Osteoblast (primary cell): Measurements from ENCODE around the gene ATP6V0E1. TPM values are rescaled to one million over a fixed set of nuclear protein-coding genes. Genes with fewer than 3 reads are reported as not detected.

Experiments
- DNase-seq: peaks from one replicate; pipeline ENCODE4 v3.0.0; 2011; ENCODE audit warnings: low spot score, mixed read lengths; ENCODE audit not compliant: insufficient read length; ENCODE audit errors: missing footprints
- H2AFZ ChIP-seq: 2 replicates; pipeline ENCODE4 v1.6.0; 2011; ENCODE audit warnings: mild to moderate bottlenecking, low read length
- H3K27ac ChIP-seq: 2 replicates; pipeline ENCODE4 v1.5.1; 2011; ENCODE audit warnings: mild to moderate bottlenecking, low read depth, low read length, moderate library complexity
- H3K27me3 ChIP-seq: 2 replicates; pipeline ENCODE4 v1.6.0; 2012; ENCODE audit warnings: mild to moderate bottlenecking, control low read depth, inconsistent platforms, low read length, moderate library complexity; ENCODE audit not compliant: insufficient read depth
- H3K36me3 ChIP-seq: 2 replicates; pipeline ENCODE4 v1.5.1; 2011; ENCODE audit warnings: mild to moderate bottlenecking, low read length, control low read depth, moderate library complexity; ENCODE audit not compliant: insufficient read depth
- H3K4me1 ChIP-seq: 2 replicates; pipeline ENCODE4 v1.5.1; 2011; ENCODE audit warnings: mild to moderate bottlenecking, low read length, control low read depth, moderate library complexity; ENCODE audit not compliant: insufficient read depth
- H3K4me2 ChIP-seq: 2 replicates; pipeline ENCODE4 v1.6.0; 2011; ENCODE audit warnings: mild to moderate bottlenecking, low read length; ENCODE audit not compliant: insufficient read depth
- H3K4me3 ChIP-seq: fragments of 200-600 bp; sonication (generic); 3 replicates; pipeline ENCODE4 v1.5.1; 2012; ENCODE audit warnings: mild to moderate bottlenecking, low read length, inconsistent platforms; ENCODE audit not compliant: insufficient read depth
- H3K79me2 ChIP-seq: 2 replicates; pipeline ENCODE4 v1.6.0; 2012; ENCODE audit warnings: mild to moderate bottlenecking, low read length, control low read depth, inconsistent platforms; ENCODE audit not compliant: insufficient read depth
- H3K9me3 ChIP-seq: 2 replicates; pipeline ENCODE4 v1.5.1; 2011; ENCODE audit warnings: low read depth, low read length, control low read depth
- H4K20me1 ChIP-seq: 2 replicates; pipeline ENCODE4 v1.6.0; 2012; ENCODE audit warnings: mild to moderate bottlenecking, low read length, control low read depth; ENCODE audit not compliant: insufficient read depth
- total RNA-seq: library from RNA; depleted of rRNA; stranded (reverse); fragments of >200 nt; gene quantifications from 2 replicates; pipeline ENCODE4 v1.2.3, GENCODE V29; 2012
- TF ChIP-seq, protein P1 (sequence below): IDR thresholded peaks from 2 replicates; pipeline ENCODE4 v1.5.1; 2011; ENCODE audit warnings: mild to moderate bottlenecking, low read depth, low read length, moderate library complexity; ENCODE audit errors: extremely low read depth

Gene ATP6V0E1
- total RNA-seq, 1 donor = 177 TPM

DNA sequence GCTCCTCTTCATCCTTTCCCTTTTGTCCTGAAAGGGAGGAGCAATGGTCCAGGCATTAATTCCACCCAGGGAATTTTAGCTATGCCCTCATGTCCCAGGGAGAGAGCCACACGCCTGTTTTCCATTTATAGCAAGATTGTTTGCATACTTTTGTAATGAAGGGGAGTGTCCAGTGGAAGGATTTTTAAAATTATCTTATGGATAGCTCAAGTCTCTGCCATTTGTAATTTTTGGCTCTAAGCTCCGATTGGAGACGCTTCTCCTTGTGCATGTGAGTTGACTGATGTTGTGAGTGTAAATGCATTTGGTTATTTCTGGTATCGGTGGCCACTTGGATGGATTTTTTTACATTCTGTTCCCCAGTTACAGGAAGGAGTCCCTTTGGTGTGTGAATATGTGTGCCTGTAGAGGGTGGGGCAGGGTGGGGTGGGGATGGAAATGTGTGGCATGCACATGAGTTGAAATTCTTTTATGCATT, 31.5 kb upstream of the ATP6V0E1 start:
- no peaks in the 10 kb centered on the region for H3K79me2 ChIP-seq
- peaks cover 12% of the 10 kb centered on the region for H3K36me3 ChIP-seq
- no peak overlapping the region for H3K4me3 ChIP-seq
- H2AFZ ChIP-seq = no peak overlapping the region
- H3K9me3 ChIP-seq = no peaks in the 10 kb centered on the region
- no peaks in the 10 kb centered on the region for H4K20me1 ChIP-seq
- peak overlapping the region; percentile 5 for H3K4me2 ChIP-seq
- peak overlapping the region; percentile 66 for H3K27ac ChIP-seq
- TF ChIP-seq, protein P1, sequence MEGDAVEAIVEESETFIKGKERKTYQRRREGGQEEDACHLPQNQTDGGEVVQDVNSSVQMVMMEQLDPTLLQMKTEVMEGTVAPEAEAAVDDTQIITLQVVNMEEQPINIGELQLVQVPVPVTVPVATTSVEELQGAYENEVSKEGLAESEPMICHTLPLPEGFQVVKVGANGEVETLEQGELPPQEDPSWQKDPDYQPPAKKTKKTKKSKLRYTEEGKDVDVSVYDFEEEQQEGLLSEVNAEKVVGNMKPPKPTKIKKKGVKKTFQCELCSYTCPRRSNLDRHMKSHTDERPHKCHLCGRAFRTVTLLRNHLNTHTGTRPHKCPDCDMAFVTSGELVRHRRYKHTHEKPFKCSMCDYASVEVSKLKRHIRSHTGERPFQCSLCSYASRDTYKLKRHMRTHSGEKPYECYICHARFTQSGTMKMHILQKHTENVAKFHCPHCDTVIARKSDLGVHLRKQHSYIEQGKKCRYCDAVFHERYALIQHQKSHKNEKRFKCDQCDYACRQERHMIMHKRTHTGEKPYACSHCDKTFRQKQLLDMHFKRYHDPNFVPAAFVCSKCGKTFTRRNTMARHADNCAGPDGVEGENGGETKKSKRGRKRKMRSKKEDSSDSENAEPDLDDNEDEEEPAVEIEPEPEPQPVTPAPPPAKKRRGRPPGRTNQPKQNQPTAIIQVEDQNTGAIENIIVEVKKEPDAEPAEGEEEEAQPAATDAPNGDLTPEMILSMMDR = no peak
- DNase-seq = peak; percentile 83
- no peaks in the 10 kb centered on the region for H3K27me3 ChIP-seq
- peaks cover 45% of the 10 kb centered on the region for H3K4me1 ChIP-seq

DNA sequence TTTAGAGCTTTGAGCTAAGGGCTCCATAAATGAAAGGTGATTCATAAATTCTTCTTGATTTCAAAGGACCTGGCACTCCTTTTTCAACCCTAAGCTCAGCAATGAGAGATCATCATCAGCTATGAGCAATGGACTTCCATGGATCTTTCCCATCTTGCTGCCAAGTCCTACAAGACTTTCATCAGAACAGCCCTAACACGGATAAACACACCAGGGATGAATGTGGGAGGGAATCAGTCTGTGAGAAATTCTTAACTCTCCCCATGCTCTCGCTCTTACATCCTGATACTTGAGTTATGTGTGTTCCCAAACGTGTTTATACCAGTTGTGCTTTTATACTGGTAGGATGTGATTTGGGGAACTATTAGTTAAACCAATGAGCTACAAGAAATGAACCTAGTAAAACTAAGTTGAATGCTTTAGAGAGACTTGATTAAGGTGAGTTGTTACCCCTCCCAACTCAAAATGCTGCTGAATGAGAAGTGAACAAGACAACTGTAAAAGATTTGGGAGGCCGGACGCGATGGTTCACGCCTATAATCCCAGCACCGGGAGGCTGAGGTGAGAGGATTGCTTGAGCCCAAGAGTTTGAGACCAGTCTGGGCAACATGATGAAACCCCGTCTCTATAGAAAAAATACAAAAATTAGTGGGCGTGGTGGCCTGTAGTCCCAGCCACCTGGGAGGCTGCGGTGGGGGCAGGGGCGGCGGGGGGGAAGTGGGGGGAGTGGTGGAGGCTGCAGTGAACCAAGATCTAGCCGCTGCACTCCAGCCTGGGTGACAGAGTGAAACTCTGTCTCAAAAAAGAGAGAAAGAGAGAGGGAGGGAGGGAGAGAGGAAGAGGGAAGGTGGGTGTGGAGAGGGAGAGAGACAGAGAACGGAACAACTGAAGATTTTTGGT, 29.5 kb upstream of the ATP6V0E1 start:
- Histone ChIP-seq H3K4me3 (peak overlapping the region; percentile 8), H3K4me2 (peak overlapping the region; percentile 40), H2AFZ (no peak overlapping the region), H3K4me1 (peaks cover 50% of the 10 kb centered on the region), H3K79me2 (no peaks in the 10 kb centered on the region), H3K36me3 (peaks cover 12% of the 10 kb centered on the region), H3K9me3 (no peaks in the 10 kb centered on the region), H3K27ac (peak overlapping the region; percentile 95), H3K27me3 (no peaks in the 10 kb centered on the region), H4K20me1 (no peaks in the 10 kb centered on the region)
- TF ChIP-seq, protein P1 = no peak
- peak; percentile 94 for DNase-seq

- H3K4me3 ChIP-seq = peak overlapping the region; percentile 8
- H3K4me1 ChIP-seq = peaks cover 51% of the 10 kb centered on the region
- H3K27me3 ChIP-seq = no peaks in the 10 kb centered on the region
- TF ChIP-seq, protein P1 = no peak
- H3K36me3 ChIP-seq = peaks cover 12% of the 10 kb centered on the region
- no peaks in the 10 kb centered on the region for H4K20me1 ChIP-seq
- H3K9me3 ChIP-seq = no peaks in the 10 kb centered on the region
- DNase-seq = no peak
- H3K79me2 ChIP-seq = peaks cover 5% of the 10 kb centered on the region
- H3K27ac ChIP-seq = peak overlapping the region; percentile 95
- H3K4me2 ChIP-seq = peak overlapping the region; percentile 34
- no peak overlapping the region for H2AFZ ChIP-seq
Measured at GRCh38 chr5:172954751-172955159, 28.8 kb upstream of the ATP6V0E1 start.

GRCh38 chr5:172956228-172956627, 27.3 kb upstream of the ATP6V0E1 start:
- no peak for DNase-seq

More at GRCh38 chr5:172956228-172956627, 27.3 kb upstream of the ATP6V0E1 start:
- Histone ChIP-seq H3K36me3 (peaks cover 7% of the 10 kb centered on the region), H3K9me3 (no peaks in the 10 kb centered on the region), H3K4me1 (peaks cover 62% of the 10 kb centered on the region), H4K20me1 (no peaks in the 10 kb centered on the region), H2AFZ (no peak overlapping the region), H3K27ac (peak overlapping the region; percentile 95), H3K4me3 (no peak overlapping the region), H3K27me3 (no peaks in the 10 kb centered on the region), H3K4me2 (peak overlapping the region; percentile 52), H3K79me2 (peaks cover 20% of the 10 kb centered on the region)
- TF ChIP-seq, protein P1 = no peak
